MCF 10A (cell line): ENCODE measurements around the gene FILIP1. TPM values are rescaled to one million over a fixed set of nuclear protein-coding genes. Genes with fewer than 3 reads are reported as not detected.

Experiments used
- BruUV-seq: library from RNA; stranded (reverse); fragments of 400-500 nt; replicated peaks from 2 replicates; lab custom pipeline; 2021; lab: Mats Ljungman, UMichigan
- CTCF ChIA-PET: fragments of 300-600 bp; sonication (Branson Sonifier 250); formaldehyde crosslinking; extraction: SDS; loops from one replicate; lab custom pipeline; 2021; ENCODE audit warnings: antibody characterized with exemption, inconsistent platforms; lab: Yijun Ruan, JAX
- POLR2A ChIA-PET: fragments of 300-600, 350-650 bp; sonication (Branson Sonifier 250); formaldehyde crosslinking; extraction: SDS; loops from one replicate; lab custom pipeline; 2020; ENCODE audit warnings: antibody characterized with exemption, inconsistent platforms; lab: Yijun Ruan, JAX
- DNase-seq: peaks from one replicate; pipeline ENCODE4 v3.0.0-alpha.2; 2018; ENCODE audit not compliant: unreplicated experiment
- H3K27ac Mint-ChIP-seq: one replicate; pipeline ENCODE4 v1.8.0; 2022; ENCODE audit warnings: mild to moderate bottlenecking, low read depth, mixed read lengths; ENCODE audit not compliant: unreplicated experiment
- H3K27me3 Mint-ChIP-seq: one replicate; pipeline ENCODE4 v1.8.0; 2022; ENCODE audit warnings: mixed read lengths; ENCODE audit not compliant: insufficient read depth, unreplicated experiment
- H3K36me3 Mint-ChIP-seq: one replicate; pipeline ENCODE4 v1.8.0; 2022; ENCODE audit warnings: mild to moderate bottlenecking, moderate library complexity, mixed read lengths; ENCODE audit not compliant: insufficient read depth, unreplicated experiment
- H3K4me1 Mint-ChIP-seq: one replicate; pipeline ENCODE4 v1.8.0; 2022; ENCODE audit warnings: mixed read lengths; ENCODE audit not compliant: insufficient read depth, unreplicated experiment
- H3K4me3 Mint-ChIP-seq: one replicate; pipeline ENCODE4 v1.8.0; 2022; ENCODE audit warnings: mild to moderate bottlenecking, moderate library complexity, mixed read lengths; ENCODE audit not compliant: unreplicated experiment
- H3K9me3 Mint-ChIP-seq: one replicate; pipeline ENCODE4 v1.8.0; 2022; ENCODE audit warnings: mixed read lengths; ENCODE audit not compliant: unreplicated experiment
- intact Hi-C: fragments of 100-400 bp; cut with micrococcal nuclease; formaldehyde crosslinking; loops from 2 replicates; pipeline ENCODE4 v1.14.1; 2022
- total RNA-seq: library from RNA; stranded (reverse); gene quantifications from 2 replicates; pipeline ENCODE4 v1.2.3, GENCODE V29; 2022
- TF ChIP-seq, protein P1 (sequence below): fragments of 200-600 bp; IDR thresholded peaks from one replicate; pipeline ENCODE4 v1.8.0; 2022; ENCODE audit warnings: antibody characterized with exemption, mild to moderate bottlenecking; ENCODE audit not compliant: unreplicated experiment

Gene FILIP1
- total RNA-seq, 1 experiment from 2014 or later: 0.14 TPM

DNA sequence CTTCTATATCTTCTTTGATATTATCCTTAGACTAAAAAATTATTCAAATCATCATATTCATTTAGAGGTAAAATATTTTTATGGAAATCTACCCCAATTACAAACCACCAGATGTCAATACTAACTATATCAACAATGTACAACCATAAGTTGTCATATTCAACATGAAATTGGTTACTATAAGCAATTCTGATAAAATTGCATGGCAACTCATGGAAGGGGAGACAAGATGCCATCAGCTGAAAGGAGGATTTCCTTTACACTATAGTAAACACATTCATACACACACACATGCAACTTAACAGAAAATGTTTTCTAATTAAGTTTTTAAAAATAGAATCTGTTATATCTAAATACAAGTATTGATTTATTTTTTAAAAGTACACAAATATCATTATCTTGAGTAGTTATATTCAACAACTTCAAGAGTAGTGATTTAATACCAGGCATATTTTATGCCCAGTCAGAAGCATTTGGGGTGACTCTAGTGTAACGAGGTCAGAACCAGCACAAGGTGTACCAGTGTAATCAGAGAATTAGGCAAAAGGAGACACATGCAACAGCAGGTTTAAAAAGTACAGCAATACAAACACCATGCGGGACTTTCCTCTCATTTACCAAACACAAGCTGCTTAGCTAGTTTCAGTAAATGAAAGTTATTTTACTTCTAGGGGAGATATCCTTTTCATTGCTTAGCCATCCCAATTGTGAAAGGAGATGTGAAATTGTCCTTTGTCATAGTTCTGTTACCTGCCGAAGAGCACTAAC, 1.0 kb downstream of the FILIP1 start:
- Mint-ChIP-seq H3K9me3 (no peaks in the 10 kb centered on the region), H3K4me1 (peaks cover 5% of the 10 kb centered on the region), H3K27me3 (no peaks in the 10 kb centered on the region), H3K36me3 (no peaks in the 10 kb centered on the region), H3K27ac (no peak overlapping the region), H3K4me3 (no peak overlapping the region)
- no peak for DNase-seq
- POLR2A ChIA-PET: interaction anchor here (0.5 to 1.0 kb wide), 2 partner anchors 11 to 69 kb away, joined by 3 read pairs; no protein-coding TSS in a partner anchor
- TF ChIP-seq, protein P1, sequence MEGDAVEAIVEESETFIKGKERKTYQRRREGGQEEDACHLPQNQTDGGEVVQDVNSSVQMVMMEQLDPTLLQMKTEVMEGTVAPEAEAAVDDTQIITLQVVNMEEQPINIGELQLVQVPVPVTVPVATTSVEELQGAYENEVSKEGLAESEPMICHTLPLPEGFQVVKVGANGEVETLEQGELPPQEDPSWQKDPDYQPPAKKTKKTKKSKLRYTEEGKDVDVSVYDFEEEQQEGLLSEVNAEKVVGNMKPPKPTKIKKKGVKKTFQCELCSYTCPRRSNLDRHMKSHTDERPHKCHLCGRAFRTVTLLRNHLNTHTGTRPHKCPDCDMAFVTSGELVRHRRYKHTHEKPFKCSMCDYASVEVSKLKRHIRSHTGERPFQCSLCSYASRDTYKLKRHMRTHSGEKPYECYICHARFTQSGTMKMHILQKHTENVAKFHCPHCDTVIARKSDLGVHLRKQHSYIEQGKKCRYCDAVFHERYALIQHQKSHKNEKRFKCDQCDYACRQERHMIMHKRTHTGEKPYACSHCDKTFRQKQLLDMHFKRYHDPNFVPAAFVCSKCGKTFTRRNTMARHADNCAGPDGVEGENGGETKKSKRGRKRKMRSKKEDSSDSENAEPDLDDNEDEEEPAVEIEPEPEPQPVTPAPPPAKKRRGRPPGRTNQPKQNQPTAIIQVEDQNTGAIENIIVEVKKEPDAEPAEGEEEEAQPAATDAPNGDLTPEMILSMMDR: no peak
- BruUV-seq: no TSS peak
- CTCF ChIA-PET: no interaction called here
- intact Hi-C loops: no loop called here

DNA sequence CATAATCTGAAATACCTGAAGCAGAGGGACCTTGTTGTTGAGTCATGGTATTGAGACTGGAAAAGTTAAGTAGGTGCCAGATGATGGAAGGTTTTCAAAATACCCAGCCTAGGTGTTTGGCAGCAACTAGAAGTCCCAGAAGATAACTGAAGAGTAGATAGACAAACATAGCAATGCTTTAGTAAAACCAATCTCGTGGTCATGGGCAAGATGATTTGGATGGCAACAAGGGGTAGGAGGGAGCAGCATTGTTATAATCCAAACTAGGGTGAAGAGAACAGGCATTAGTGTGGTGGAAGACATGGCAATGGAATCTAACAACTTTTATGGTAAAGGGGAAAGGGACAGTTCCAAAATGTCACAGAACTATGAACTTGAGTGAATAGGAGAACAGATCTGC, 2.3 kb downstream of the FILIP1 start:
- Mint-ChIP-seq H3K36me3 (no peaks in the 10 kb centered on the region), H3K4me3 (no peak overlapping the region), H3K27me3 (no peaks in the 10 kb centered on the region), H3K4me1 (peaks cover 5% of the 10 kb centered on the region), H3K27ac (no peak overlapping the region), H3K9me3 (no peaks in the 10 kb centered on the region)
- intact Hi-C loops: no loop called here
- no peak for DNase-seq
- CTCF ChIA-PET: no interaction called here
- POLR2A ChIA-PET: no interaction called here
- no TSS peak for BruUV-seq
- TF ChIP-seq, protein P1: no peak

DNA sequence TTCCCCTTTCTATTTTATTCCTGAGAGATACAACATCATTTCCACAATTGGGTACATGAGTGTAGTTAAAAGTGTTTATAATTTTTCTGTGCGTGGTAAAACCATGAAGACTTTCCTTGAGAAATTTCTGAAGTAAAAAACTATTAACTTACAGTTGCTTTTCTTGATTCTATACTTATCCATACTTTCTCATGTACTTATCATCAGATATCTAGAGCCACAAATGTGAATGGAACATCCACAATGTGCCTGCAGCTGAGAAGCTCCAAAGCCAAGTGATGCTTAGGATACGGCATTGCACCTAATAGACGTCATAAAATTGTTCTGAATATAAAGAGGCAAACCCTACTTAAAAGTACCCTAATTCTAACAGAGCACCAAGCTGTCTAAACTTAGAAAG, 2.9 kb downstream of the FILIP1 start:
- BruUV-seq: no TSS peak
- Mint-ChIP-seq H3K4me3 (no peak overlapping the region), H3K4me1 (peaks cover 5% of the 10 kb centered on the region), H3K27ac (no peak overlapping the region), H3K27me3 (no peaks in the 10 kb centered on the region), H3K36me3 (no peaks in the 10 kb centered on the region), H3K9me3 (no peaks in the 10 kb centered on the region)
- CTCF ChIA-PET: no interaction called here
- POLR2A ChIA-PET: no interaction called here
- intact Hi-C loops: no loop called here
- no peak for DNase-seq
- TF ChIP-seq, protein P1: no peak

DNA sequence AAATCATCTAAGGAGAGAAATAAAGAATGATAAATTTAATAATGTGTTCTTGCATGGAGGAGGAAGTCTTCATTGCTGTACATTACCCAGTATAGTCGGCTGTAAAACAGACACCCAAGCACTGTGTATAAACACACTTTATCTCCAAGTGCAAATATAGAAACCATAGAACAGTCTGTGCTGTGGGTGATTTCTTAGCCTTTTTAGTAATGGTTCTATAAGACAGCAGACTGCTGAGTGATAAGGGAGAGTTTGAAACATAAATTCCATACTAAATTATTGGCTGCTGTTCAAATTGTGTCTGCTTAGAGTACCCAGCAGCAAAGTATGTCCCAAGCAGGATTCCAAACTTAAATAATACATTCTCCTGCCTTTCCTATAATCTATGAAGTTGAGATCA, 4.6 kb downstream of the FILIP1 start:
- Mint-ChIP-seq H3K4me3 (no peak overlapping the region), H3K36me3 (no peaks in the 10 kb centered on the region), H3K27ac (no peak overlapping the region), H3K27me3 (no peaks in the 10 kb centered on the region), H3K4me1 (peaks cover 5% of the 10 kb centered on the region), H3K9me3 (no peaks in the 10 kb centered on the region)
- no peak for DNase-seq
- TF ChIP-seq, protein P1: no peak
- intact Hi-C loops: no loop called here
- CTCF ChIA-PET: no interaction called here
- POLR2A ChIA-PET: interaction anchor here (0.7 to 2.2 kb wide), 5 partner anchors 11 to 204 kb away, joined by 3 to 5 read pairs (median 4); partner anchors contain the start of gene TMEM30A
- BruUV-seq: no TSS peak
